HuH-7.5 (cell line): ENCODE data around the gene SAP30L.

Experiments
- DNase-seq: peaks from one replicate; pipeline ENCODE4 v3.0.0; 2011; ENCODE audit warnings: low spot score

Gene SAP30L

GRCh38 chr5:154466147-154466546 lies 20.4 kb downstream of the SAP30L start:
- no peak for DNase-seq

DNA sequence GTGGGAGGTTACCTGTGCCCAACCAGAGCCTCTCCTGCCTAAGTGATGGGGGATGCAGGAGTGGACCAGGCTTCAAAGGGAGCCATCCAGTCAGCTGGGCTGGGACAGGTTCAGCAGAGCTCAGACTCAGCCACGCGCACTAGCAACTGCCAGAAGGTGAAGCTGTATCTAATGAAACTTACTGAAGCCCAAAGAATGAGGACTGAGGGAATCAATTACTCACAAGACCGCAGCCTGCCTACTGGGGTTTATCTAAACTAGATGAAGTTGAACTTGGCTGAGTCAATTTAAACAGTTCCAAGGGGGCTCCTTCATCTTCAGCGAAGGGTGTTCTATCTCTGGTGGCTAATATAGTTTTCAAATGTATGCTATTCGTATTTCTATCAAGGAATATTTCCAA lies 20.9 kb downstream of the SAP30L start:
- DNase-seq, result no peak

- peak; percentile 90 for DNase-seq
These were observed 22.0 kb downstream of the SAP30L start for GRCh38 chr5:154467655-154468354.

DNA sequence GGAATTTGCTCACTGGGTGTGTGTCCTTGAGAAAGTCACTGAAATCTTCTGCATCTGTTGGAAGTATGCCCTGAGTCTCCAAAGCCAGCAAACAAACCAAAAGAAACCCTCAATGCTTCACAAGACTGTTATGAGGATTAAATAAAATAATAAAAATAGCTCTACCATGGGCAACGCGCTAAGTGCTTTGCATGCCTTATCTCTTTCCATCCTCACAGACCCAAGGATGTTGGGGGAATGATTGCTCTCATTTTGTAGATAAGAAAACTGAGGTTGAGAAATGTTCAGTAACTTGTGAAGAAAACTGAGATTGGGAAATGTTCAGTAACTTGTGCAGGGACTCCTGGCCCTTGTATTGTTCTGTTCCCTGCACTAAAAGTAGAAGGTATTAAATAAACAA lies 24.3 kb downstream of the SAP30L start:
- DNase-seq, result no peak

DNA sequence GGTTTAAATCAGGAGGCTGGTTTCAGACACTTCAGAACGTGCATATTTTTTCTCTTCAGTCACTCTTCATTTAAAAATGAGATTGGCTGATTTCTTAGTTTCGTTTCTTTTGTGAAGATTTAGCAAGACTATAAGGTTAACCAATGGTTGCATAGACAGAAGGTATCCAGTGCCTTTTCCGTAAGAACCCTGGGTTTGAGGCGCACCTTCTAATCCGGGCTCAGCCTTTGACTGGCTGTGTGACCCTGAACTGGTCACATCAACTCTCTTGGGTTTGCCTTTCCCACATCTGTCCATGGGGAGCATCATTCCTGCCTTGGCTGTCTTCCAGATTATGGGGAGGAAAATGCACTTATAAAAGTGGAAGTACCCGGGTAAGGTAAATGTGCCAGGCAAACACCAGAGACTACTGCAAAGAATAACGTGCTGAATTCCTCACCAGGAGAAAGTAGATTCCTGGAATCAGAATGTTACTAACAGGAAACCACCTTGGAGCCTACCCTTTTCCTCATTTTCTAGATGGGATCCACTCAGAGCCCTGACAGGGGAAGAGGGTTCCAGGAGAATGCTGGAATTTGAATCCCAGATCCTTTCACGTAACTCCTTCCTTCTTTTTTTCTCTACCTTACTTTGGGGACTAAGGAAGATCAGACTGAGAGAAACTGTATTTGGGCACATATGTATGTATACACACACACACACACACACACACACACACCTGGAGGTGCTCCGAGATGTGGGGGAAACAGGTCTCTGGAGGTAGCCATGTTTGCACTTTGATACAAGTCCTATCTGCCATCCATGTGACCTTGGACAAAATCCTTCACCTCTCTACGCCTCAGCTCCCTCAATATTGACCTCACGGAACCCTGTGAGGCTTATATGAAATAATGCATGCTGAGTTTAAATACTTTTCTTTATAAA lies 25.4 kb downstream of the SAP30L start:
- DNase-seq, result no peak

- DNase-seq, result no peak
These were observed 27.2 kb downstream of the SAP30L start for GRCh38 chr5:154472871-154473580.

DNA sequence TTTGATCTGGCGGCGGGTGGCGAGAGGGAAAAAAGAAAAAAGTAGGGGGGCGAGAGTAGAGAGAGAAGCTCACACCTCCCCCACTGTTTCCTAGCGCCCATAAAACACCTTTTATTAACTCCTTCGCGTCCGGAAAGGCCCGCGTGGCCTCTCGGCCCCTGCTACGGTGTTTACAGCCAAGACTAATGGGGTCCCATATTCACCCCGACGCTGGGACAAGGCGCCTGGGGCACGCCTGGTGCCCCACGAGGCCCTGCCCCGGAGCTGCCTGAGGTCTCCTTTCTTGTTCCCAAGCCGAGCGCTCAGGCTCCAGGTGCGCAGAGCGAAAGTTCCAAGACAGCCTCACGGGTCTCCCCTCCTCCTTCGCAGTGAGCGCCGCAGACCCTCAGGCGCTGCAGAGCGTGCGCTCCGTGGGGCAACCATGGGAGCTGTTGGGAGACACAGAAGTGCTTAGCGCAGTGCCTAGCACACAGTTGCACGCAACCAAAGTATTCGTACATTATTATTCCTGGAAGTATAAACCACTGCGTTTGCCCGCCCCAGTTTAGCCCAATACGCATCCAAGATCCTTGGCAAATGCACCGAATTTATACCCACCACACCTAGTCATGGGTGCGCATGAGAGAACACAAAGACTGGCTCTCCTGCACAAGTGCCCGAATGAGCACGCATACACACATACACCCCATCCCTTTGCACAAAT lies 27.9 kb downstream of the SAP30L start:
- no peak for DNase-seq

DNA sequence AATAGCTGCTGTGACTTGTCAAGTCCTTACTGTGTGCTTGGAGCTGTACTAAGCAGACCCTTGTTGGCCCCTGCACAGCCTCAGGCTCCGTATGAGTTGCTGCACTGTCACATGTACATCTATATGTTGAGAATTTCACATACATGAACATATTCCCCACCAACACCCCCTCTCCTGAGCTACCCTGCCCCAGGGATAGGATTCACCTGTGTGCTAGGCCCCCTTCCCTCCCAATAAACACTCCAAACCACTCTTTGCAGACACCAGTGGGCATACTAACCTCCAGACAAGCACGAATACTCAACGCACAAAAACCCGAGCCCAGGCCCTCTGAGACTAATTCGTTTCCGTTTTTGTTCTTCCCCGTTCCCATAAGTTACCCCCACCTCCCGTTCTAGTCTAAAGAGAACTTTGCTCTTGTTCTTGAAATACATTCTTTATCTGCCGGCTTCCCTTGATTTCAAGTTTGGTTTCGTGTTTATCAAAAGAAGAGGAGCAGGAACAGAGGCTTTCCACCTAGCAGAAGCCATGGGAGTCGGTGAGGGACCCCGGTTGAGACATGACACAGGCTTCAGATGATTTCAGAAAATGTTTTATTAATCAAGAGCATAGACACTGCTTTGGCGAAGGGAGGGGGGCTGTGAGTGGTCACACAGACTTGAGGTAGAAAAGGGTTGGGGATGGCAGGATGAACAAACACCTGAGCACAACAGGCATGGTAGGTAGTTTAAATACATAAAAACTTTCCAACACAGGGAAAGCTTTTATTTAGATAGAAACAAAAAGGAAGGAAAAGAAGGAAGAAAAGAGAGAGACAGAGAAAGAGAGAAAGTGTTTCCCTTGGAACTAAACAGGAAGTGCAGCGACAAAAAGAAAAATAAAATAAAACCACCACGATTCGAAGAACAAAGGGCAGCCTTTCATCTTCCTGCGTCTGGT lies 28.9 kb downstream of the SAP30L start:
- no peak for DNase-seq

DNA sequence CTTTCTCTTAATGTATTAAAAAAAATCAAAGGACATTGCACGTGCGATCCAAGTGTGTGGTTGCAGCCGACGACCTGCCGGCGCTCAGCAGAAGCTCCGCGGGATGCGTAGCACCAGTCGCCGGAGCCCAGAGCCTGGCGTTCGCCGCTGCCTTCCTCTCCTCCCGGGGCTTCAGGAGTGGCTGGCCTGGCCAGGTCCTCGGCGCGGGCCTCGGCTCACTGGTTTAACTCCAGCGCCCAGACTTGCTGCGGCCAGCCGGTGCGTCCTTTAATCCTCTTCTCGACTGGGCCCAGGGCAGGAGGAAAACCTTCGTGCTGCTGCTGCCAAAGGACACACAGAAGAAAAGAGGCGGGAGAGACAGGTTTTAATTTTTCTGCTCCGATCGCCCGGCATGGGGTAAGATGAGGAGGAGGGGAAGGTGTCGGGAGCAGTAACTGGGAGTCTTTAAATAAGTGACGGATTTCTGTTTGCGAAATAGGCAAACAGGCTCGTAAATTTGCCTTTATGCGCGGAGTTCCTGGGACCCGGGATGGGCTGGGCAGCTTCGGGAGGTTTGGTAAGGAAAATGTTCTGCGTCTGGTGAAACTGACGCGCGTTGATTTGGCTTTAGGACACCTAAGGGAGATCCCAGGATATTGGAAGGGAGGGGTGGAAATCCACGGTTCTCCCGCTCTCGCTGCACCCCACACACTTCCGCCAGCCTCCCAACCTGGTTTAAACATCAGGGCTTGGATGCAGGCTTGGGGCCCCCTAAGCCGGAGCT lies 30.0 kb downstream of the SAP30L start:
- no peak for DNase-seq

DNA sequence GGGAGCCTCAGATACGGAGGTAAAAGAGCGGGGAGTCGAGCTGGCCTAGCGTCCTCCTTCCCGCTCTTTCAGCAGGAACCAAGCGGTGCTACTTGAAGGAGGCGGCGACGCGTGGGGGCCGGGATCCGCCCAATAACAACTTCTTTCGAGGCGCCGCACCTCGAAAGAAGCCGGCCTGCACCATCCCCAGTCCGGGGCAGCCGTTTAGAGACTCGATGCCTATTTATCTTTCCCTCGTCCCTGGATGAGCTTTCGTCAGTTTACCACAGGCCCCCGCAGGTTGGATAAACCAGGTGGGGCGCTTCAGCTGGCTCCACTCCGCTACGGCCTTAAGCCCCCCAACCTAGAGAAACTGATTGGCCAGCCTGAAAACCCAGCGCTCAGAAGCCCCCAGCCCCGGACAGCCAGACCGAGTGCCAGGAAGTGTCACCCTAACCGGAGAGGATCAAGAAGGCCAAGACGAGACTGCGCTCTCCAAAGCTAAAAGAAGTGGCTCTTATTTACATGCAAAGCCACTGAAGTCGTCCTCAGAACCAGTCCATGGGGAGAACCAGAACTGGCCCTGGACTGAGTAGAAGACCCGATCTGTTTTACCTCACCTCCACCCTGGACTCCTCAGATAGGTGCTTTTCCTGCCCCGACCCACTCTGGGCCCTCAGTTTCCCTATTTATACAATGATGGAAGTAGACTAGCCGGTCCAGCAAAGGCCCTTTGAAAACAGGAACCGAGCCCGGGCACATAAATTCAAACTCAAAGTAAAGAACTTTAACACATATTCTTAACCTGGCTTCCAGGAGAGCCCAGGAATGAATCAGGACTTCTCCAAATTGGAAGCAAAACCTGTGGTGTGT lies 30.8 kb downstream of the SAP30L start:
- DNase-seq, result no peak

DNA sequence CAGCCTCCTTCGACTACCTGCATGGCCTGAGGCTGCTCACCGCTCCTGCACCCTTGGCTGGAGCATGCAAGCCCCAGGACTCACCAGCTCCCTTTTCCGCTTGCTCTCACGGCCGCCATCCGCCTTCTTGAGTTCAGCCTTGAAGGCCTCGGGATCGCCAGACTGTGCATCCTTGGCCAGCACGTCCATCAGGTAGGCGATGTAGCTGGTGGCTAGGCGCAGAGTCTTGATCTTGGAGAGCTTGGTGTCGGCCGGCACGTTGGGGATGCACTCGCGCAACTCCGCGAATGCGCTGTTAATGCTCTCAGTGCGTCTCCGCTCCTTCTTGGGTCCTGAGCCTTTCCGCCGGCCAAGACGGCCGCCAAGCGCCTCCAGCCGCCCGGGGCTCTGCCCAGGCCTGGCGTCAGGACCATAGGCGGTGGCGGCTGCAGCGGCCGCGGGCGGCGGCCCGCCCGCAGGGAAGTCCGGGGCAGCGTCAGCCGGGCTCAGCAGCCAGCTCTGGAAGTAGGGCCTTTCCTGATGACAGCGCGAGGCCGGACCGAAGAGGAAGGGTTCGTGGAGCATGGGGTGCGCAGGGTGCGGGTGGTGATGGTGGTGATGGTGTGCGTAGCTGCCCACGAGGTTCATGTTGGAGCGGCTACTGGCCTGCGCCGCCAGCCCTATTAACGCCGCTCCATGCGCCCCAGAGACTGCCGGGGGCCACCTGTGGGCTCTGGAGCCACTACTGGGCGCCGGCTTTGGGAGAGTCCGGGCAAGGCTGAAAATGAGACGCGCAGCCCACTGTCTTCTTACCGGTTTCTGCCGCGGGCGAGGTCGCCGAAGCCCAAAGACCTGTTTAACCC lies 31.8 kb downstream of the SAP30L start:
- no peak for DNase-seq

- no peak for DNase-seq
These were observed 32.4 kb downstream of the SAP30L start, which contains the start of gene HAND1 for GRCh38 chr5:154478224-154478565. Gene HAND1, minus strand, starts transcription at chr5:154478227. Its CDS starts 219 bp downstream, at chr5:154478008.

- DNase-seq, result no peak
These were observed 33.0 kb downstream of the SAP30L start for GRCh38 chr5:154478752-154479159.

DNA sequence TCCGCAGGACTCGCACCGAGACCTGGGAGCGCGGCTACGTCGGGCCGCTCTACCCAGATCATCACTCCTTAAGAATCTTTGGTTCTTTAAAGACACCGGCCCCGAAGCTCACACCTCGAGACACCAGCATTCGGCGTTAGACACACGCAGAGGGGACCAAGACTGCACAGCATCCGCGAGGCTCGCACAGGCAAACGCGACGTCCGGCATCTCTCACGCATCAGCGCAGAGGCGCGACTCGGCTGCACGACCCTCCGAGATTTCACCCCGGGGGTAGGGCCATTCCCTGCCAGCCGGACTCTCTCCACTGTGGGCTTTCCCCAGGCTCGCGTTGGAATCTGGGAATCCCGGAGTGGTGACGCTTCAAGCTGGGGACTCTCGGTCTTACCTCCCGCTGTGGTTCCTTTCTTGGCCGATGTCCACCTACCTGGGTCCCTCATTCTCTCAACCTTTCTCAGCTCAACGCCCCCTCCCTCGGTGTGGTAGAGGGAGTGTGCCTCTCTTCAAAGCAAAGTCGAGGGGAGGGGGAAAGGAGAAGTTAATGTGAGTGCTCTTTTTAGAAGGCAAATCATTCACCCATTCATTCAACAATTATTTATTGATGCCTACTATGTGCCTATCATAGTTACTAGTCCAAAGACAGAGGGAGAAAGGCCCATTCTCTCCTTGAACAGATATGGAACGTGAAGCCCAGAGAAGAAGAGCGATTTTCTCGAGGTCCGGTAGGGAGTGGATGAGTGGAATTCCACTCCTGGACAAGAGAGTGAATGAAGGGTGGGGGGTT lies 33.6 kb downstream of the SAP30L start:
- DNase-seq, result no peak

- DNase-seq, result no peak
These were observed 34.4 kb downstream of the SAP30L start for GRCh38 chr5:154479944-154480750.

DNA sequence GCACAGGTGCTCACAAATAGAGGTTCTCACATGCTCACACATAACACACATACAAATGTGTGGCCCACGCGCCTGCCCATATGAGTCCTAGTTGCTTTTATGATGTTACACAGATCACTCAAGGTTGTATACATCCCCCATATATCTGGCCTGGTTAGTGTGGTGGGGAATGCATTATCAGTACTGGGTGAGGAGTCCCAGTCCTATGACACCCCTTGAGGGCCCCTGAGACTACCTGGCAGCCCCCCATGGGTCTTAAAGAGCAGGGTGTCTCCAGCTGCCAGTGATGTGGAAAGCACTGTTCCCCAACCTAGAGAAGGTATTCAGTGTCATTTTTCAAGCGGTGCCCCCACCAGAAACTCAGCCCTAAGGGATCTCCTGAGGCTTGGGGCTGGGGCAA lies 35.0 kb downstream of the SAP30L start:
- no peak for DNase-seq
